OCI-LY7 (cell line): Measurements from ENCODE around the gene OR2T5. TPM values are rescaled to one million over a fixed set of nuclear protein-coding genes. Genes with fewer than 3 reads are reported as not detected.
"Not testable (repeated sequence)": the region's sequence is repeated elsewhere in the genome, so short reads cannot be mapped to it uniquely, and the experiment has no call there.

ENCODE experiments used
- BruUV-seq: library from RNA; stranded (reverse); fragments of 400-500 nt; replicated peaks from 2 replicates; lab custom pipeline; 2021; lab: Mats Ljungman, UMichigan
- CTCF ChIA-PET: fragments of 300-600 bp; sonication (Branson Sonifier 250); formaldehyde crosslinking; loops from one replicate; lab custom pipeline; 2022; ENCODE audit warnings: antibody characterized with exemption; ENCODE audit not compliant: unreplicated experiment; lab: Charles Lee
- POLR2A ChIA-PET: fragments of 300-600 bp; sonication (Branson Sonifier 250); formaldehyde crosslinking; loops from one replicate; lab custom pipeline; 2022; ENCODE audit warnings: antibody characterized with exemption; lab: Charles Lee
- DNase-seq: peaks from one replicate; pipeline ENCODE4 v3.0.0-alpha.2; 2015; ENCODE audit warnings: low spot score
- H2AFZ ChIP-seq: fragments of 200-600 bp; sonication (generic), shearing (Covaris generic); 2 replicates; pipeline ENCODE4 v1.6.1; 2014; ENCODE audit warnings: mild to moderate bottlenecking, antibody characterized with exemption, low read length, moderate library complexity
- H3K27ac ChIP-seq: fragments of 200-600 bp; sonication (generic); 2 replicates; pipeline ENCODE4 v1.5.1; 2014; ENCODE audit warnings: mixed run types, low read depth, mild to moderate bottlenecking, moderate library complexity, low read length, inconsistent platforms; ENCODE audit not compliant: poor library complexity, severe bottlenecking
- H3K36me3 ChIP-seq: fragments of 200-600 bp; sonication (generic); 2 replicates; pipeline ENCODE4 v1.6.1; 2014; ENCODE audit warnings: mild to moderate bottlenecking, antibody characterized with exemption, low read length, moderate library complexity, mixed read lengths; ENCODE audit not compliant: insufficient read depth
- H3K4me1 ChIP-seq: fragments of 200-600 bp; sonication (generic); 2 replicates; pipeline ENCODE4 v1.5.1; 2014; ENCODE audit warnings: mild to moderate bottlenecking, low read length; ENCODE audit not compliant: insufficient read depth, poor library complexity, severe bottlenecking
- H3K4me2 ChIP-seq: fragments of 200-600 bp; sonication (generic); 2 replicates; pipeline ENCODE4 v1.6.1; 2014; ENCODE audit warnings: mild to moderate bottlenecking, low read length
- H3K4me3 ChIP-seq: fragments of 200-600 bp; sonication (generic); 2 replicates; pipeline ENCODE4 v1.5.1; 2014; ENCODE audit warnings: mild to moderate bottlenecking, low read depth, low read length; ENCODE audit not compliant: poor library complexity, severe bottlenecking
- H3K79me2 ChIP-seq: fragments of 200-600 bp; sonication (generic); 2 replicates; pipeline ENCODE4 v1.6.1; 2016; ENCODE audit warnings: low read depth, mild to moderate bottlenecking, low read length, moderate library complexity, mixed read lengths; ENCODE audit not compliant: insufficient read depth
- H3K9me2 ChIP-seq: fragments of 200-600 bp; sonication (generic); 2 replicates; pipeline ENCODE4 v1.6.1; 2016; ENCODE audit warnings: mild to moderate bottlenecking, low read length, mixed read lengths; ENCODE audit not compliant: insufficient read depth
- H3K9me3 ChIP-seq: fragments of 200-600 bp; sonication (generic); 2 replicates; pipeline ENCODE4 v1.6.1; 2014; ENCODE audit warnings: mild to moderate bottlenecking, mixed run types, low read length, mixed read lengths
- H4K20me1 ChIP-seq: fragments of 200-600 bp; sonication (generic); 2 replicates; pipeline ENCODE4 v1.6.1; 2014; ENCODE audit warnings: mild to moderate bottlenecking, antibody characterized with exemption, low read length, moderate library complexity, mixed read lengths; ENCODE audit not compliant: insufficient read depth
- intact Hi-C: fragments of 100-400 bp; cut with micrococcal nuclease; formaldehyde crosslinking; loops from one replicate; pipeline ENCODE4 v1.10.0; 2022; ENCODE audit not compliant: unreplicated experiment
- total RNA-seq, 2 experiments: library from RNA; depleted of rRNA in 1 of 2; stranded (reverse); fragments of >200 nt in 1 of 2; shearing (Covaris generic) in 1 of 2; gene quantifications; 2 replicates each; pipeline ENCODE4 v1.2.3, GENCODE V29; 2014 to 2022

OR2T5 gene
- total RNA-seq, 2 experiments from 2014 or later, result not detected

DNA sequence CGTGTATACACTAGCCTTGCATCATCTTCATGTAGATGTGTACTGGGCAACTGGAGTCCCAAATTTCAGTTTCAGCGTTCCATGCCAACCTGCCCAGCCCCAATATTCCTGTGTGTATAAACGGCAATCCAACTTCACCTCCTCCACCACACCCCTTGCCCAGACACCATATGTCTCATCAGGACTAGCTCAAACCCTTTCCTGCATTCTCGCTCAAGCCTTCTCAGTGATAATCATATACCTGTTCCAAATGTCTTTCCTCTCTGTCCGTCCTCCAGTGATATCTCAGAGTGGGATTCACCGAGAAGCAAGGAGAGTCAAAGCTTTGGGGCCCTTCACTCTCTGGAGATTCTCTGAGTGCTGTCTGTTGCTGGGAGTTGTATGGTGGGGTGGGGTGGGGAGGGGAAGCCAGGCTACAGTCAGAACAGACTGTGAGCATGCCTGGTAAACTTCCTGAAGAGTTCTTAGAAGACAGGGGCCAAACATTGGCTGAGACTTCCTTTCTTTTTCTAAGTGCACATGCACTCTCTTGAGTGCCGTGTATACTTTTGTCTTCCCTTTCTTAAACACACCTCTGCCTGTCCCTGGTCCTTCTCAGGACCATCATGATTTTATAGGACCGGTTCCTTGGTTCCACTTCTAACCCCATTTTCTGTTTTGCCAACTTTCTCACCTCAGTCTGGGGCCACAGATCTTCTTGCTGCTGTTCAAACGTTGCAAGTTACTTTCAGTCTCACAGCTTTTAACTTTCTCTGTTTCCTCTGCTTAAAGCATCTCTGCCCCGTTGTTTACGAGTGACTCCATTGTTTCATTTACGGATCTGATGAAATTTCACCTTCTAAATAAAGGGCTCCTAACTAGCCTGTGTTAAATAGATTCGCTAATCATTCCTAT, 6.5 kb upstream of the OR2T5 start:
- not testable (repeated sequence) for H3K4me3 ChIP-seq, H3K27ac ChIP-seq, H2AFZ ChIP-seq

DNA sequence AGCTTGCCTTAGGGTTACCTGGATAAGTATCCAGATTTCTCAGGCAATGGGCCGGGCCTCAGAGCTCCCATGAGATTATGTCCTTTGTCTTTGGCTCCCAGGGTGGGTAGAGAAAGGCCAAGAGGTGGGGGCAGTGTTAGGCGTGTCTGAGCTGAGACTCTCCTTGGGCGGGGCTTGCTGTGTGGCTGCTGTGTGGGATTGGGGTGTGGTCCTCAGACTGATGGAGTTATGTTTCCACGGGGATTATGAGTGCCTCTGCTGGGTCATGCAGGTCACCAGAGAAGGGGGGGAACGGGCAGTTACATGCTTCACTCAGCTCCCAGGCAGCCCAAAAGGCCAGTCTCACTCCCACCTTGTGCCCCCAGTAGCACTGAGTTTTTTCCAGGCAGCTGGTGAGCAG, 8.3 kb downstream of the OR2T5 start:
- H2AFZ ChIP-seq, H3K4me2 ChIP-seq, H4K20me1 ChIP-seq, H3K4me3 ChIP-seq, H3K79me2 ChIP-seq, H3K9me2 ChIP-seq, POLR2A ChIA-PET, CTCF ChIA-PET, H3K36me3 ChIP-seq, DNase-seq, H3K27ac ChIP-seq, H3K9me3 ChIP-seq, intact Hi-C loops, BruUV-seq, H3K4me1 ChIP-seq: not testable (repeated sequence)

More for the DNA sequence above, 6.5 kb upstream of the OR2T5 start:
- POLR2A ChIA-PET, H4K20me1 ChIP-seq, H3K9me2 ChIP-seq, H3K4me2 ChIP-seq, BruUV-seq, intact Hi-C loops, H3K79me2 ChIP-seq, CTCF ChIA-PET, DNase-seq, H3K36me3 ChIP-seq, H3K9me3 ChIP-seq, H3K4me1 ChIP-seq: not testable (repeated sequence)

- DNase-seq, H3K4me1 ChIP-seq, H3K79me2 ChIP-seq, H3K4me3 ChIP-seq, H3K4me2 ChIP-seq, intact Hi-C loops, H3K9me2 ChIP-seq, H3K9me3 ChIP-seq, H3K36me3 ChIP-seq, BruUV-seq, H4K20me1 ChIP-seq, H3K27ac ChIP-seq, H2AFZ ChIP-seq, POLR2A ChIA-PET, CTCF ChIA-PET: not testable (repeated sequence)
Measured at GRCh38 chr1:248500305-248501035, 12.1 kb downstream of the OR2T5 start.

DNA sequence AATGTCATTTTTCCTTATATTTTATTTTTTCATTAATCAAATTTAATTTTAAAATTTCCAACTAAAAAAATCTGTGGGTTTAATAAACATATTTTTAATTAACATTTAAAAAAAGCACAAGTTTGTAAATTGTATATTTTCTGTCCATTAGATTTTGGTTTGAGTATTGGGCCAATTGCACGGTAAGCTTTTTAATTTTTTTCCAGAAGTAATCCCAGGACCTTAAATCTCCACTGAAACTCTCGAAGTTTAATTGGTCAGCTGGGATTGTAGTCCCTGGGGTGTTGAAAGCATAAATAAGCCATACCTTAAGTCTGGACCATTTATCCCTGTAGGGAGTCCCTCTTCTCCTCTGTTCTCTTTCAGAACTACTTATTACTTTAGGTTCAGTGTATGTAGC, 19.4 kb downstream of the OR2T5 start, which contains the start of gene OR2G6:
Gene OR2G6, plus strand, starts transcription at position 301 of the 400 bp plus-strand sequence. CDS start 13,574 bp downstream, outside the sequence.
- H3K4me3 ChIP-seq, H3K9me2 ChIP-seq, H3K4me2 ChIP-seq, POLR2A ChIA-PET, H4K20me1 ChIP-seq, BruUV-seq, H3K4me1 ChIP-seq, intact Hi-C loops, H2AFZ ChIP-seq, H3K9me3 ChIP-seq, H3K36me3 ChIP-seq, DNase-seq, CTCF ChIA-PET, H3K79me2 ChIP-seq, H3K27ac ChIP-seq: not testable (repeated sequence)

GRCh38 chr1:248510217-248510616, 21.8 kb downstream of the OR2T5 start:
- intact Hi-C loops, H3K79me2 ChIP-seq, H3K4me3 ChIP-seq, H3K36me3 ChIP-seq, BruUV-seq, H3K27ac ChIP-seq, DNase-seq, H4K20me1 ChIP-seq, H3K9me2 ChIP-seq, H3K4me2 ChIP-seq, H3K4me1 ChIP-seq, POLR2A ChIA-PET, H3K9me3 ChIP-seq, CTCF ChIA-PET, H2AFZ ChIP-seq: not testable (repeated sequence)
